Smooth muscle cell (in vitro differentiated cells): Measurements from ENCODE around the gene XPR1. TPM values are rescaled to one million over a fixed set of nuclear protein-coding genes. Genes with fewer than 3 reads are reported as not detected.

Experiments
- DNase-seq: peaks from one replicate; lab custom pipeline; 2025; ENCODE audit not compliant: unreplicated experiment; lab: John Stamatoyannopoulos, UW
- H2AFZ ChIP-seq: fragments of 200-600 bp; sonication (generic); 2 replicates; pipeline ENCODE4 v1.6.0; 2016; ENCODE audit warnings: antibody characterized with exemption, low read depth, mild to moderate bottlenecking
- H3F3A ChIP-seq: fragments of 200-600 bp; sonication (generic); 2 replicates; pipeline ENCODE4 v1.6.0; 2017; ENCODE audit warnings: antibody characterized with exemption, low read depth
- H3K27ac ChIP-seq: fragments of 200-600 bp; sonication (generic); 2 replicates; pipeline ENCODE4 v1.5.1; 2016; ENCODE audit warnings: low read depth, mild to moderate bottlenecking
- H3K27me3 ChIP-seq: fragments of 200-600 bp; sonication (generic); 2 replicates; pipeline ENCODE4 v1.6.1; 2016; ENCODE audit warnings: low read depth, mild to moderate bottlenecking
- H3K36me3 ChIP-seq: fragments of 200-600 bp; sonication (generic); 2 replicates; pipeline ENCODE4 v1.5.1; 2016; ENCODE audit warnings: low read depth
- H3K4me1 ChIP-seq: fragments of 200-600 bp; sonication (generic); 2 replicates; pipeline ENCODE4 v1.5.1; 2016; ENCODE audit warnings: low read depth
- H3K4me2 ChIP-seq: fragments of 200-600 bp; sonication (generic); 2 replicates; pipeline ENCODE4 v1.6.0; 2016; ENCODE audit warnings: mild to moderate bottlenecking
- H3K4me3 ChIP-seq: fragments of 200-600 bp; sonication (generic); 2 replicates; pipeline ENCODE4 v1.5.1; 2016; ENCODE audit warnings: mild to moderate bottlenecking
- H3K79me2 ChIP-seq: fragments of 200-600 bp; sonication (generic); 2 replicates; pipeline ENCODE4 v1.6.0; 2016; ENCODE audit warnings: low read depth, mild to moderate bottlenecking
- H3K9ac ChIP-seq: fragments of 200-600 bp; sonication (generic); 2 replicates; pipeline ENCODE4 v1.6.0; 2016; ENCODE audit warnings: low read depth
- H3K9me3 ChIP-seq: fragments of 200-600 bp; sonication (generic); replicated peaks from 2 replicates; pipeline ENCODE4 v1.5.1; 2016; ENCODE audit warnings: low read depth
- H4K20me1 ChIP-seq: fragments of 200-600 bp; sonication (generic); 2 replicates; pipeline ENCODE4 v1.6.0; 2016; ENCODE audit warnings: low read depth
- WGBS: methylation state at CpG from one replicate; pipeline ENCODE4 v1.1.7; 2016; ENCODE audit warnings: low lambda C conversion rate; 5-methylcytosine and 5-hydroxymethylcytosine counted together
- polyA plus RNA-seq: library from polyadenylated mRNA; unstranded; fragments of >200 nt; fragmentation: Nextera tagmentation; extraction: Ambion mirVana; gene quantifications from 2 replicates; pipeline ENCODE4 v1.2.1, GENCODE V29; 2016
- total RNA-seq: library from RNA; depleted of rRNA; stranded (reverse); fragments of >200 nt; gene quantifications from 2 replicates; pipeline ENCODE4 v1.2.3, GENCODE V29; 2014
- TF ChIP-seq, protein P1 (sequence below): fragments of 200-600 bp; sonication (generic); IDR thresholded peaks from 2 replicates; pipeline ENCODE4 v1.5.1; 2017; ENCODE audit warnings: borderline replicate concordance, mild to moderate bottlenecking, antibody characterized with exemption; ENCODE audit not compliant: insufficient read depth, poor library complexity, severe bottlenecking

The XPR1 gene
- total and polyA plus RNA-seq, 2 experiments from 2014 or later, result 9.5 to 27.6 TPM

DNA sequence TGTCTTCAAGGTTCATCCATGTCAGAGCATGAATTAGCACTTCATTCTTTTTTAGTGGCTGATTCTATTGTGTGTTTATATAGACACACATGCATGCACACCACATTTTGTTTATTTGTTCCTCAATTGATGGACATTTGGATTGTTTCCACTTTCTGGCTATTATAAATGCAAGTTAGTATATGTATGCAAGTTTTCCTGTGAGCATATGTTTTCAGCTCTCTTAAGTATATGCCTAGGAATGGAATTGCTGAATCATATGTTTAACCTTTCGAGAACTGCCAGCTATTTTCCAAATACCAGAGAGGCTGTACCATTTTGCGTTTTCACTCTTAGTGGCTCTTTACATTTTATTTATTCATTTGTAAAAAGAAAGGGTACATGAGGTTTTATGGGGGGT lies 171.0 kb downstream of the XPR1 start:
- no peaks in the 10 kb centered on the region for H3K79me2 ChIP-seq
- WGBS, result 89% methylated on average over 2 of the region's 2 CpGs
- TF ChIP-seq, protein P1, sequence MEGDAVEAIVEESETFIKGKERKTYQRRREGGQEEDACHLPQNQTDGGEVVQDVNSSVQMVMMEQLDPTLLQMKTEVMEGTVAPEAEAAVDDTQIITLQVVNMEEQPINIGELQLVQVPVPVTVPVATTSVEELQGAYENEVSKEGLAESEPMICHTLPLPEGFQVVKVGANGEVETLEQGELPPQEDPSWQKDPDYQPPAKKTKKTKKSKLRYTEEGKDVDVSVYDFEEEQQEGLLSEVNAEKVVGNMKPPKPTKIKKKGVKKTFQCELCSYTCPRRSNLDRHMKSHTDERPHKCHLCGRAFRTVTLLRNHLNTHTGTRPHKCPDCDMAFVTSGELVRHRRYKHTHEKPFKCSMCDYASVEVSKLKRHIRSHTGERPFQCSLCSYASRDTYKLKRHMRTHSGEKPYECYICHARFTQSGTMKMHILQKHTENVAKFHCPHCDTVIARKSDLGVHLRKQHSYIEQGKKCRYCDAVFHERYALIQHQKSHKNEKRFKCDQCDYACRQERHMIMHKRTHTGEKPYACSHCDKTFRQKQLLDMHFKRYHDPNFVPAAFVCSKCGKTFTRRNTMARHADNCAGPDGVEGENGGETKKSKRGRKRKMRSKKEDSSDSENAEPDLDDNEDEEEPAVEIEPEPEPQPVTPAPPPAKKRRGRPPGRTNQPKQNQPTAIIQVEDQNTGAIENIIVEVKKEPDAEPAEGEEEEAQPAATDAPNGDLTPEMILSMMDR, result no peak

DNA sequence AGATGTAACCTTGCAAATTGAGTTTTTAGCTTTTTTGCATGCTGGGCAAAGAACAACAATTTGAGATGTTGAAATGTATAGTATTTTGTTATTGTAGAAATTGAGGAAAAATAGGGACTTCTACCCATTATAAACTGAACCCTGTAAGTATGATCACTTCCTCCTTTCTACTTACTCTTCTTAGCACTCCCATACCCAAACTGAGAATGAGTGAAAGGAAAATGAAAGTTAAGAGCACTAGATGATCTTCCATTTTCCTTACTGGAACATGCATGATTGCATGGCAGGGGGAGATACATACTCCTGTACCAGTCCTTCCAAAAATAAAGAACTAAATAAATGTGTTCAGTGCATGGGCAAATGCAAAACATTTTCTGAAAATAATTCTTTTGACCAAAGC lies 173.5 kb downstream of the XPR1 start:
- Histone ChIP-seq H3K36me3 (peaks cover 6% of the 10 kb centered on the region), H3K9ac (no peak overlapping the region), H4K20me1 (no peaks in the 10 kb centered on the region), H3K27ac (no peak overlapping the region), H3K27me3 (no peaks in the 10 kb centered on the region), H3K4me1 (no peaks in the 10 kb centered on the region), H3K4me3 (no peak overlapping the region), H3K9me3 (no peaks in the 10 kb centered on the region), H3F3A (no peaks in the 10 kb centered on the region), H3K4me2 (no peak overlapping the region), H3K79me2 (no peaks in the 10 kb centered on the region), H2AFZ (no peak overlapping the region)
- no peak for DNase-seq
- TF ChIP-seq, protein P1, result no peak

More for the DNA sequence above, 171.0 kb downstream of the XPR1 start:
- Histone ChIP-seq H3K4me1 (no peaks in the 10 kb centered on the region), H4K20me1 (no peaks in the 10 kb centered on the region), H3K27me3 (no peaks in the 10 kb centered on the region), H3F3A (no peaks in the 10 kb centered on the region), H3K27ac (no peak overlapping the region), H2AFZ (no peak overlapping the region), H3K4me2 (no peak overlapping the region), H3K9ac (no peak overlapping the region), H3K36me3 (peaks cover 6% of the 10 kb centered on the region), H3K9me3 (no peaks in the 10 kb centered on the region), H3K4me3 (no peak overlapping the region)
- no peak for DNase-seq

DNA sequence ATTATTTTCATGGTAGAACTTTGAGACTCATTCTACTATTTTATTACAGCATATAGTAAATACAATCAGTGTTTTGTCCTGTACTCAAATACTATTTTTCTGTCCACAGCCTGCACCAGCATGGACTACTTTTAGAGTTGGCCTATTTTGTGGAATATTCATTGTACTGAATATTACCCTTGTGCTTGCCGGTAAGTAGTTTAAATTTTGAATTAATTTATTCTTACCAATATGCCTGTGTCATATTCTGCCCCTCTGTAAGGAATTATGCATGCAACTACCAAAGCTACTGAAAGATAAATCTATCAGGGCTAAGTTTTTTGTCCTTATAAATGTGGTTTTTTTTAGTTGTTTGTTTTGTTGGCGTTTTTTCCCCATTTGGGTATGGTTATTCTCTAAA lies 179.5 kb downstream of the XPR1 start:
- H2AFZ ChIP-seq, result no peak overlapping the region
- WGBS, result 98% methylated on average over 2 of the region's 2 CpGs
- no peak for DNase-seq
- no peaks in the 10 kb centered on the region for H3F3A ChIP-seq
- no peaks in the 10 kb centered on the region for H3K4me1 ChIP-seq
- no peaks in the 10 kb centered on the region for H4K20me1 ChIP-seq
- H3K79me2 ChIP-seq, result no peaks in the 10 kb centered on the region
- H3K4me3 ChIP-seq, result no peak overlapping the region
- H3K9ac ChIP-seq, result no peak overlapping the region
- H3K27me3 ChIP-seq, result no peaks in the 10 kb centered on the region
- H3K27ac ChIP-seq, result no peak overlapping the region
- TF ChIP-seq, protein P1, result no peak
- H3K36me3 ChIP-seq, result peaks cover 6% of the 10 kb centered on the region
- no peaks in the 10 kb centered on the region for H3K9me3 ChIP-seq
- H3K4me2 ChIP-seq, result no peak overlapping the region

DNA sequence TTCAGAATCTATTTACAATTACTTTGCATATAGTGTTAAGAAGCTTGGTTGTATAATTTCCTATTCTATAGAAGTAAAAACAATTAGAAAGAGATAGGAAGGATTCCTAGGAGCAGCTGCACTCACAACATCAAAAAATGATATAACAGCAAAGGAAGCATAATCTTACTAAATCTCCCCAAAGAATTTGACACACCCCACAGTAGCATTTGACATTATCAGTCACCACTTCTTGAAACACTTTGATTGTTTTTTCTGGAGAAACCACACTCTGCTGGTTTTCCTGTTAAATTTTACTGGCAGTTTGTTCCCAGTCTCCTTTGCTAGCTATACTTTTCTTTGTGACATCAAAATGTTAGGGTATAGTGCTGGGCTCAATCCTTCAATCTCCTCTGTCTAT lies 180.1 kb downstream of the XPR1 start:
- TF ChIP-seq, protein P1, result no peak
- no peak overlapping the region for H2AFZ ChIP-seq
- no peaks in the 10 kb centered on the region for H3F3A ChIP-seq
- no peaks in the 10 kb centered on the region for H3K27me3 ChIP-seq
- H3K4me1 ChIP-seq, result no peaks in the 10 kb centered on the region
- peaks cover 5% of the 10 kb centered on the region for H3K36me3 ChIP-seq
- H3K4me2 ChIP-seq, result no peak overlapping the region
- DNase-seq, result no peak
- no peak overlapping the region for H3K4me3 ChIP-seq
- H3K9me3 ChIP-seq, result no peaks in the 10 kb centered on the region
- H4K20me1 ChIP-seq, result no peaks in the 10 kb centered on the region
- no peak overlapping the region for H3K27ac ChIP-seq
- H3K79me2 ChIP-seq, result no peaks in the 10 kb centered on the region
- no peak overlapping the region for H3K9ac ChIP-seq
